Memory B cell (primary cell): ENCODE data around the gene NUTM2E.
"Not testable (repeated sequence)": the region's sequence is repeated elsewhere in the genome, so short reads cannot be mapped to it uniquely, and the experiment has no call there.

ENCODE experiments used
- ATAC-seq: fragments of 150-1000 bp; cut with Tn5 transposase; 2 replicates; pipeline ENCODE4 v1.10.0; 2021; ENCODE audit warnings: low read depth, mild to moderate bottlenecking, moderate library complexity
- DNase-seq, 2 donors: peaks; one replicate each; pipeline ENCODE4 v3.0.0; 2022; ENCODE audit warnings: low spot score in 2 of 2
- H3K27ac Mint-ChIP-seq: one replicate; pipeline ENCODE4 v1.8.0; 2022; ENCODE audit warnings: mild to moderate bottlenecking, moderate library complexity, mixed read lengths
- H3K27me3 Mint-ChIP-seq: one replicate; pipeline ENCODE4 v1.8.0; 2022; ENCODE audit warnings: mixed read lengths
- H3K36me3 Mint-ChIP-seq: one replicate; pipeline ENCODE4 v1.8.0; 2022; ENCODE audit warnings: mild to moderate bottlenecking, mixed read lengths
- H3K4me1 Mint-ChIP-seq: one replicate; pipeline ENCODE4 v1.8.0; 2022; ENCODE audit warnings: mixed read lengths
- H3K4me3 Mint-ChIP-seq: one replicate; pipeline ENCODE4 v1.8.0; 2022; ENCODE audit warnings: mild to moderate bottlenecking, moderate library complexity, mixed read lengths
- H3K9me3 Mint-ChIP-seq: one replicate; pipeline ENCODE4 v1.8.0; 2022; ENCODE audit warnings: mixed read lengths

The NUTM2E gene

GRCh38 chr10:79826131-79826495 is 426 bp upstream of the NUTM2E start:
- peak overlapping the region; percentile 85 for H3K27ac Mint-ChIP-seq
- H3K9me3 Mint-ChIP-seq, H3K36me3 Mint-ChIP-seq, DNase-seq, ATAC-seq, H3K27me3 Mint-ChIP-seq: not testable (repeated sequence)
- peak overlapping the region; percentile 89 for H3K4me3 Mint-ChIP-seq
- H3K4me1 Mint-ChIP-seq, result peaks cover 10% of the 10 kb centered on the region

GRCh38 chr10:79833833-79834232 is 7.3 kb downstream of the NUTM2E start:
- H3K36me3 Mint-ChIP-seq, H3K27me3 Mint-ChIP-seq: not testable (repeated sequence)

GRCh38 chr10:79835891-79836290 is 9.4 kb downstream of the NUTM2E start:
- H3K4me1 Mint-ChIP-seq, H3K9me3 Mint-ChIP-seq: not testable (repeated sequence)

More at GRCh38 chr10:79833833-79834232, 7.3 kb downstream of the NUTM2E start:
- DNase-seq, H3K4me3 Mint-ChIP-seq, ATAC-seq, H3K27ac Mint-ChIP-seq, H3K9me3 Mint-ChIP-seq, H3K4me1 Mint-ChIP-seq: not testable (repeated sequence)

GRCh38 chr10:79836891-79837290 is 10.4 kb downstream of the NUTM2E start:
- not testable (repeated sequence) for DNase-seq, H3K4me3 Mint-ChIP-seq, ATAC-seq, H3K27me3 Mint-ChIP-seq, H3K9me3 Mint-ChIP-seq, H3K27ac Mint-ChIP-seq, H3K4me1 Mint-ChIP-seq, H3K36me3 Mint-ChIP-seq

More at GRCh38 chr10:79835891-79836290, 9.4 kb downstream of the NUTM2E start:
- not testable (repeated sequence) for H3K27me3 Mint-ChIP-seq, DNase-seq, ATAC-seq, H3K36me3 Mint-ChIP-seq, H3K27ac Mint-ChIP-seq, H3K4me3 Mint-ChIP-seq

- H3K9me3 Mint-ChIP-seq, H3K36me3 Mint-ChIP-seq, ATAC-seq, DNase-seq, H3K27ac Mint-ChIP-seq, H3K27me3 Mint-ChIP-seq, H3K4me3 Mint-ChIP-seq, H3K4me1 Mint-ChIP-seq: not testable (repeated sequence)
These were observed 11.9 kb downstream of the NUTM2E start for GRCh38 chr10:79838441-79838840.

GRCh38 chr10:79853191-79853854 is 26.8 kb downstream of the NUTM2E start:
- H3K27ac Mint-ChIP-seq, DNase-seq, H3K4me1 Mint-ChIP-seq, H3K4me3 Mint-ChIP-seq, H3K27me3 Mint-ChIP-seq, ATAC-seq, H3K9me3 Mint-ChIP-seq, H3K36me3 Mint-ChIP-seq: not testable (repeated sequence)

GRCh38 chr10:79862269-79862668 is 35.7 kb downstream of the NUTM2E start:
- not testable (repeated sequence) for H3K9me3 Mint-ChIP-seq, H3K36me3 Mint-ChIP-seq, DNase-seq, ATAC-seq, H3K4me1 Mint-ChIP-seq, H3K27me3 Mint-ChIP-seq, H3K4me3 Mint-ChIP-seq, H3K27ac Mint-ChIP-seq

GRCh38 chr10:79862803-79863202 is 36.3 kb downstream of the NUTM2E start:
- H3K4me1 Mint-ChIP-seq, H3K4me3 Mint-ChIP-seq, H3K27ac Mint-ChIP-seq, DNase-seq, H3K9me3 Mint-ChIP-seq, H3K27me3 Mint-ChIP-seq, H3K36me3 Mint-ChIP-seq, ATAC-seq: not testable (repeated sequence)

- not testable (repeated sequence) for ATAC-seq, H3K4me3 Mint-ChIP-seq, H3K27me3 Mint-ChIP-seq, H3K9me3 Mint-ChIP-seq, DNase-seq, H3K36me3 Mint-ChIP-seq, H3K27ac Mint-ChIP-seq, H3K4me1 Mint-ChIP-seq
These were observed 40.5 kb downstream of the NUTM2E start for GRCh38 chr10:79866903-79867551.

GRCh38 chr10:79868023-79868422 is 41.5 kb downstream of the NUTM2E start:
- H3K36me3 Mint-ChIP-seq, H3K27ac Mint-ChIP-seq, DNase-seq, H3K27me3 Mint-ChIP-seq, H3K4me1 Mint-ChIP-seq, H3K9me3 Mint-ChIP-seq, H3K4me3 Mint-ChIP-seq, ATAC-seq: not testable (repeated sequence)

GRCh38 chr10:79869439-79870097 is 43.0 kb downstream of the NUTM2E start:
- not testable (repeated sequence) for ATAC-seq, H3K27me3 Mint-ChIP-seq, H3K4me3 Mint-ChIP-seq

GRCh38 chr10:79871729-79872128 is 45.2 kb downstream of the NUTM2E start:
- not testable (repeated sequence) for DNase-seq, H3K27me3 Mint-ChIP-seq, H3K4me1 Mint-ChIP-seq, H3K9me3 Mint-ChIP-seq, H3K27ac Mint-ChIP-seq, H3K4me3 Mint-ChIP-seq, ATAC-seq, H3K36me3 Mint-ChIP-seq

More at GRCh38 chr10:79869439-79870097, 43.0 kb downstream of the NUTM2E start:
- not testable (repeated sequence) for DNase-seq, H3K36me3 Mint-ChIP-seq, H3K9me3 Mint-ChIP-seq, H3K4me1 Mint-ChIP-seq, H3K27ac Mint-ChIP-seq
